K562 (cell line): ENCODE data around the gene GLRA2. TPM values are rescaled to one million over a fixed set of nuclear protein-coding genes. Genes with fewer than 3 reads are reported as not detected.

ENCODE experiments used
- ATAC-seq: fragments of 200-7000 bp; cut with Tn5 transposase; 3 replicates; pipeline ENCODE4 v1.9.1; 2020; ENCODE audit warnings: moderate library complexity
- BruUV-seq: library from RNA; stranded (reverse); fragments of 400-500 nt; replicated peaks from 2 replicates; lab custom pipeline; 2021; lab: Mats Ljungman, UMichigan
- CTCF ChIA-PET: fragments of 300-600 bp; formaldehyde crosslinking; extraction: SDS; loops from one replicate; lab custom pipeline; 2021; ENCODE audit warnings: low intra/inter-chr PET ratio; lab: Yijun Ruan, JAX
- POLR2A ChIA-PET: fragments of 300-600, 350-650 bp; sonication (Branson Sonifier 250); formaldehyde crosslinking; extraction: SDS; loops from one replicate; lab custom pipeline; 2021; ENCODE audit warnings: antibody characterized with exemption, inconsistent platforms; lab: Yijun Ruan, JAX
- DNase-seq, 4 experiments: peaks; one replicate each; pipeline versions ENCODE4 v3.0.0 to v3.0.0-alpha.2; 2011 to 2018; ENCODE audit warnings: low spot score in 3 of 4, mixed read lengths in 3 of 4; ENCODE audit errors: extremely low read depth in 1 of 4
- FAIRE-seq: peaks from 2 replicates; lab custom pipeline; 2011; peaks lifted over from hg19 to GRCh38; lab: Jason Lieb, UNC
- H2AFZ ChIP-seq: 2 replicates; pipeline ENCODE4 v1.6.0; 2011; ENCODE audit warnings: low read depth, low read length, control low read depth, inconsistent platforms
- H3K27ac ChIP-seq: fragments of 200-600 bp; 3 replicates; pipeline ENCODE4 v1.8.0; 2011; ENCODE audit warnings: low read depth, mild to moderate bottlenecking, control low read depth, inconsistent platforms, low read length, moderate library complexity, mixed read lengths; ENCODE audit errors: extremely low read depth
- H3K27me3 ChIP-seq, 2 experiments: fragments of 300-600 bp in 1 of 2; 2 replicates in 1 of 2; 3 replicates in 1 of 2; pipeline versions ENCODE4 v1.6.0 to v1.8.0; 2011; ENCODE audit warnings: inconsistent platforms in 2 of 2, low read length in 2 of 2, mild to moderate bottlenecking in 1 of 2, mixed read lengths in 1 of 2, moderate library complexity in 1 of 2; ENCODE audit not compliant: control insufficient read depth in 2 of 2, insufficient read depth in 2 of 2
- H3K36me3 ChIP-seq: fragments of 300-600 bp; 3 replicates; pipeline ENCODE4 v1.8.0; 2011; ENCODE audit warnings: mild to moderate bottlenecking, low read length, inconsistent platforms; ENCODE audit not compliant: control insufficient read depth, insufficient read depth
- H3K4me1 ChIP-seq, 2 experiments: fragments of 200-600 bp in 1 of 2; replicated peaks in 1 of 2; 2 replicates in 1 of 2; 3 replicates in 1 of 2; pipeline versions ENCODE4 v1.5.1 to v1.8.0; 2011; ENCODE audit warnings: inconsistent platforms in 2 of 2, low read length in 2 of 2, mild to moderate bottlenecking in 1 of 2, mixed read lengths in 1 of 2, moderate library complexity in 1 of 2; ENCODE audit not compliant: control insufficient read depth in 2 of 2, insufficient read depth in 2 of 2
- H3K4me2 ChIP-seq: 2 replicates; pipeline ENCODE4 v1.6.1; 2011; ENCODE audit warnings: low read length, control low read depth, inconsistent platforms, mixed read lengths; ENCODE audit not compliant: insufficient read depth
- H3K4me3 ChIP-seq: fragments of 200-600 bp; sonication (generic), shearing (Covaris generic); 2 replicates; pipeline ENCODE4 v1.5.1; 2016; ENCODE audit warnings: control low read depth, inconsistent platforms
- H3K79me2 ChIP-seq: fragments of 200-600 bp; 3 replicates; pipeline ENCODE4 v1.8.0; 2011; ENCODE audit warnings: low read length, inconsistent platforms; ENCODE audit not compliant: control insufficient read depth, insufficient read depth
- H3K9ac ChIP-seq, 2 experiments: 2 replicates each; pipeline versions ENCODE4 v1.6.0 to v1.6.1; 2011; ENCODE audit warnings: low read depth in 2 of 2, low read length in 2 of 2, control low read depth in 1 of 2, inconsistent platforms in 1 of 2, mild to moderate bottlenecking in 1 of 2, mixed read lengths in 1 of 2; ENCODE audit not compliant: insufficient read depth in 1 of 2
- H3K9me1 ChIP-seq: one replicate; pipeline ENCODE4 v1.6.0; 2011; ENCODE audit warnings: inconsistent platforms, mild to moderate bottlenecking, low read length, moderate library complexity; ENCODE audit not compliant: control insufficient read depth, insufficient read depth
- H3K9me3 ChIP-seq: replicated peaks from 2 replicates; pipeline ENCODE4 v1.5.1; 2011; ENCODE audit warnings: low read depth, low read length, inconsistent platforms; ENCODE audit not compliant: control insufficient read depth, insufficient read depth
- H4K20me1 ChIP-seq: replicated peaks from 2 replicates; pipeline ENCODE4 v1.6.1; 2011; ENCODE audit warnings: low read length, inconsistent platforms, mixed read lengths; ENCODE audit not compliant: control insufficient read depth, insufficient read depth
- CTCF ChIP-seq, 3 experiments: IDR thresholded peaks in 2 of 3; conservative IDR thresholded peaks in 1 of 3; 2 replicates each; pipeline ENCODE4 v1.5.1; 2011 to 2012; ENCODE audit warnings: low read length in 3 of 3, mild to moderate bottlenecking in 3 of 3, control low read depth in 2 of 3, improper control_type of control experiment in 1 of 3, inconsistent platforms in 1 of 3, low read depth in 1 of 3, mixed read lengths in 1 of 3, moderate library complexity in 1 of 3; ENCODE audit not compliant: insufficient read depth in 2 of 3
- NR2F6 ChIP-seq: fragments of 450-650 bp; formaldehyde crosslinking; IDR thresholded peaks from 2 replicates; pipeline ENCODE4 v1.4.0; 2020; ENCODE audit warnings: mild to moderate bottlenecking
- ZNF124 ChIP-seq: sonication (generic); formaldehyde crosslinking; IDR thresholded peaks from 2 replicates; pipeline ENCODE4 v1.8.1; 2022; ENCODE audit warnings: missing genetic modification reagents
- WGBS: fragments of 100-300 bp; shearing (Covaris generic); methylation state at CpG from one replicate; pipeline ENCODE4 v1.1.6; 2016; ENCODE audit warnings: low coverage, mixed read lengths; ENCODE audit not compliant: insufficient coverage; ENCODE audit errors: missing lambda C conversion rate; 5-methylcytosine and 5-hydroxymethylcytosine counted together
- in situ Hi-C: fragments of 300-500 bp; cut with MboI; formaldehyde crosslinking; loops from 4 replicates; pipeline ENCODE4 v1.15.0; 2018; ENCODE audit warnings: inconsistent platforms, mixed read lengths
- intact Hi-C: fragments of 100-400 bp; cut with micrococcal nuclease; formaldehyde crosslinking; loops from 2 replicates; pipeline ENCODE4 v1.14.2; 2022
- polyA plus RNA-seq, 8 experiments: library from polyadenylated mRNA; depleted of rRNA in 4 of 8; stranded (reverse) in 5 of 8; unstranded in 3 of 8; fragments of >200 nt; fragmentation: Nextera tagmentation in 2 of 8; fragmentation: Illumina TruSeq in 1 of 8; extraction: Ambion mirVana in 2 of 8; extraction: Trizol in 1 of 8; gene quantifications; 2 replicates each; pipeline versions ENCODE4 v1.2.1 to v1.2.3, GENCODE V29; 2011 to 2014; ENCODE audit warnings: inconsistent platforms in 1 of 8, missing spikeins in 1 of 8
- total RNA-seq, 7 experiments: library from RNA; depleted of rRNA in 6 of 7; stranded (reverse); fragments of >200 nt in 6 of 7; fragmentation: Illumina TruSeq in 2 of 7; extraction: Trizol in 2 of 7; gene quantifications; 2 replicates each; pipeline versions ENCODE4 v1.2.1 to v1.2.3, GENCODE V29; 2011 to 2021; ENCODE audit warnings: low replicate concordance in 1 of 7

GLRA2 gene
- total and polyA plus RNA-seq, 9 of the 15 experiments (the other 6 are each of a cell fraction or from before 2014, with no cell fraction given): not detected

GRCh38 chrX:14712096-14712495 lies 182.8 kb downstream of the GLRA2 start:
- ChIA-PET CTCF (no interaction called here), POLR2A (no interaction called here)
- FAIRE-seq (no peak), ATAC-seq (no peak), DNase-seq (no peak)
- 0% methylated on average over 3 of the region's 3 CpGs for WGBS
- intact Hi-C loops: no loop called here
- Histone ChIP-seq H3K36me3 (no peaks in the 10 kb centered on the region), H3K9me3 (no peaks in the 10 kb centered on the region), H3K27ac (no peak overlapping the region), H2AFZ (no peak overlapping the region), H3K4me2 (no peak overlapping the region), H3K4me1 (no peaks in the 10 kb centered on the region), H3K79me2 (no peaks in the 10 kb centered on the region), H3K9me1 (no peaks in the 10 kb centered on the region), H3K9ac (no peak overlapping the region), H3K4me3 (no peak overlapping the region), H4K20me1 (no peaks in the 10 kb centered on the region), H3K27me3 (no peaks in the 10 kb centered on the region)
- no TSS peak for BruUV-seq
- in situ Hi-C loops: no loop called here
- TF ChIP-seq ZNF124: no peak
- peak in 2 of 3 experiments; percentile 6 to 10; a peak in 1 of 6 replicates for TF ChIP-seq CTCF (IDR thresholded peaks at IDR 0.05 in 2 of 3, conservative IDR thresholded peaks at IDR 0.05 in 1 of 3; ENCODE audit: insufficient read depth in 2 of 3, low read depth in 1 of 3, low read length in 3 of 3)

GRCh38 chrX:14717949-14718348 lies 188.6 kb downstream of the GLRA2 start:
- no peak for TF ChIP-seq NR2F6 (CRISPR knock-in tag)
- no peaks in the 10 kb centered on the region for H3K9me3 ChIP-seq
- no peak overlapping the region for H3K9ac ChIP-seq
- no peaks in the 10 kb centered on the region for H3K9me1 ChIP-seq
- no TSS peak for BruUV-seq
- no peaks in the 10 kb centered on the region for H3K79me2 ChIP-seq
- no peak overlapping the region for H3K4me2 ChIP-seq
- no peaks in the 10 kb centered on the region for H3K27me3 ChIP-seq
- POLR2A ChIA-PET: no interaction called here
- intact Hi-C loops: no loop called here
- H3K27ac ChIP-seq: no peak overlapping the region
- H3K4me3 ChIP-seq: no peak overlapping the region
- in situ Hi-C loops: no loop called here
- WGBS: 0% methylated on average over 3 of the region's 3 CpGs
- no peak overlapping the region for H2AFZ ChIP-seq
- no peaks in the 10 kb centered on the region for H3K4me1 ChIP-seq
- H3K36me3 ChIP-seq: no peaks in the 10 kb centered on the region
- H4K20me1 ChIP-seq: no peaks in the 10 kb centered on the region
- ATAC-seq (no peak), DNase-seq (no peak), FAIRE-seq (no peak)
- CTCF ChIA-PET: no interaction called here
